ENCODE measurements around the gene GPHN. TPM values are rescaled to one million over a fixed set of nuclear protein-coding genes. Genes with fewer than 3 reads are reported as not detected.
"Not testable (repeated sequence)": the region's sequence is repeated elsewhere in the genome, so short reads cannot be mapped to it uniquely, and the experiment has no call there.

Gene GPHN
- total RNA-seq, 2 experiments from 2014 or later: 16.0 to 17.6 TPM

DNA sequence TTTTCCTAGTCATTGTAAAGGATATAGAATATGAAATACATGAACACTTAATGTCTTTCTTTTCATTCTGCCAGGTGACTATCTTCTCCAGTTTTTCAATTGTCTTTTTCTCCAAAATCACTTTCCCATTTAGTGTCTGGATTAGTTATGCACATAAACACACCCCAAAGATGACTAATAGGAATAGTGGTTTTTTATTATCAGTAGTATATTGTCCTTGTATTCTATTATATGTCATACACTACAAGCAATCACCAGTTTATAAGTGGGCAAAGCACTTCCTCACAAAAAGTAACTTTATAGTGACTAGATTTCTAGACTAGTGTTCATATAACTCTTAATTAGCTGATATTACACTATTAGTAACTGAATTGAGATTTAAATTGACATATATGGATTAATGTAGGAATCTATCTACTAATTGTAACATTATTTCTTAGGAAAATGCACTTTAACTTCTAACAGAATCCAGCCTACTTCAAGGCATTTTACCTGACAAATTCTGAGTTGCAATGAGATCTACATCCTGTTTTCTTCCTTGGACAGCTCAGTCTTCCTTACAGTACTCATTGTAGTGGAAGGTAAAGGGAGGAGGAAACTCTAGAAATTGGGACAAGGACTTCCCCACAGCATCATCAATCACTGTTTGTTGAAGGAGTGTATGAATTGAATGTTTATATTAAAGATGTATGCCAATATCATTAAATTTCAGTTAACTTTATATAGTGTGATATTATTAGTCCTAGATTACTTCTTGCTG is 495.2 kb downstream of the GPHN start:
- ATAC-seq (ENCODE audit: low read depth) (no peak), DNase-seq (no peak)
- no peak overlapping the region for H3K4me3 Mint-ChIP-seq
- peaks cover 3% of the 10 kb centered on the region for H3K4me1 Mint-ChIP-seq
- H3K27me3 Mint-ChIP-seq: no peaks in the 10 kb centered on the region
- H3K9me3 Mint-ChIP-seq: no peaks in the 10 kb centered on the region
- POLR2A ChIA-PET: no interaction called here
- peaks cover 12% of the 10 kb centered on the region for H3K36me3 Mint-ChIP-seq
- no peak overlapping the region for H3K27ac Mint-ChIP-seq

DNA sequence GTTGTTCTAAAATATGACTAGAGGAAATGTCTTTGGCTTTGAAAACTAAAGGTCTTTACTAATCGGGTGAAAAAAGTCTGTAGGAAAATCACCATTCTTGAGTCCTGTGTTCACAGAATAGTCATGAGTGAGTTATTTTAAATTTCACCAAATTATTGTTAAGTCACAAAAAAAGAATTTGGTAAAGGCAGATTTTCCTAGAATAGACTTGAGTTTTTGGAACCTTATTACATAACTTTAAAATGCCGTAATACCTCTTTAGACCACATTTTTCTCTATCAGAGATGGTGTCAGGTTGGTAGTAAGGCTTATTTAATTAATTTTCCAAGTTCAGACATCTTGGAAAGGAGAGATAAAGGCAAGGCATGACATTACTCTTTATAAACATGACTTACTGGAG is 496.6 kb downstream of the GPHN start:
- Mint-ChIP-seq H3K36me3 (peaks cover 10% of the 10 kb centered on the region), H3K9me3 (peaks cover 1% of the 10 kb centered on the region), H3K27ac (no peak overlapping the region), H3K4me1 (peaks cover 3% of the 10 kb centered on the region), H3K4me3 (no peak overlapping the region), H3K27me3 (no peaks in the 10 kb centered on the region)
- DNase-seq (no peak), ATAC-seq (ENCODE audit: low read depth) (no peak)
- POLR2A ChIA-PET: no interaction called here

DNA sequence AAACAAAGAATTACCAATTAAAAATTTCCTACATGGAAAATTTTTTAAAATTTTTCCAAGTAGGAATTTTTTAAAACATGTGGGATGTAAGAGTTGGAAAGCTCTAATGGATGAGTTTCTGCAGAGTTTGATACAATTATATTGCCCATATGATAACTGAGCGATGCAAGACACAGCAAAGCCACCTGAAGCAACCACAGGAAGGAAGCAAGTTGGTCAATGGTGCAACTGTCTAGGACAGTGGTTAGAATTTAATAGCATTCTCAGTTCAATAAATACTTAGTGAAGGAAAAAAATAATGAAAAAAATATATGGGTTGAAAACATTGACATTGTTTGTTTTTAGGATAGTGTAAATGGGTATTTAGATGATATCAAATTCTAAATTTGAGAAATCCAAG is 502.7 kb downstream of the GPHN start:
- peaks cover 8% of the 10 kb centered on the region for H3K36me3 Mint-ChIP-seq
- no peak overlapping the region for H3K27ac Mint-ChIP-seq
- ATAC-seq (ENCODE audit: low read depth) (no peak), DNase-seq (no peak)
- H3K27me3 Mint-ChIP-seq: no peaks in the 10 kb centered on the region
- peaks cover 1% of the 10 kb centered on the region for H3K9me3 Mint-ChIP-seq
- POLR2A ChIA-PET: interaction anchor here (0.7 kb wide), 1 partner anchor 37 kb away, joined by 3 read pairs; no protein-coding TSS in a partner anchor
- H3K4me1 Mint-ChIP-seq: peaks cover 2% of the 10 kb centered on the region
- no peak overlapping the region for H3K4me3 Mint-ChIP-seq

DNA sequence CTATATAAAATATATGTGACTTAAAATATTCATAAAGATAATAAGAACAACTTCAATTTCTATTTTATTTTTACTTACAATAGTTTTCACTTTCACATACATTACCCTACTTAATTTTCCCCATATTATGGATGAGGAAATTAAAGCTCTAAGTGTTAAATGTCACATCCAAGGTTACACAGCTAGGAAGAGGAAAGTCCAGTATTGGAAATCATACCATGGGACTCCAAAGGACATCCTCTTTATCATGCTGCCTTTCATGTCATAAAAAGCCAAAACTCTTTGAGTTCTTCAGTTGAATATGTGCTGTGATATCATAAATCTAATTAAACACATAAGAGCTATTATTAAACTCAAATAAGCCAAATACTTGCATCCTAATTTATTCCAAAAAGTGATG is 508.9 kb downstream of the GPHN start:
- H3K9me3 Mint-ChIP-seq: no peaks in the 10 kb centered on the region
- POLR2A ChIA-PET: no interaction called here
- ATAC-seq (ENCODE audit: low read depth): no peak
- no peak overlapping the region for H3K4me3 Mint-ChIP-seq
- H3K36me3 Mint-ChIP-seq: peaks cover 1% of the 10 kb centered on the region
- no peak overlapping the region for H3K27ac Mint-ChIP-seq
- H3K27me3 Mint-ChIP-seq: no peaks in the 10 kb centered on the region
- DNase-seq: no peak
- no peaks in the 10 kb centered on the region for H3K4me1 Mint-ChIP-seq

DNA sequence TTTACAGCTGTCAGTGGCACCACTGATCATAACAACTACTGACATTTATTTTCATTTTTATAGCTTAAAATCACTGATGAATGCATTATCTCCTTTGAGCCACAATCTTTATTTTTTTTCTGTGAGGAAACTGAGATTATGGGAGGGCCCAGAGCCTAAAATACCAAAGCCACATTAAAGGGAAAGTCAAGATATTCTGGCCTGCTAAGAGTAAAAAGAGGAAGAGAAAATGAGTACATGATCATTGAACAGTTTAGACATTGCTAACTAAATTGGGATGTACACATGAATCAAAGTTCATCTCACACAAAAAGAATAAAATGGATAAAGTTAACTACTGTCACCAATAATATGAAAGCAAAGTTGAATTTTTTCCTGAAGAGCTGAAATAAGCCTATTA is 510.8 kb downstream of the GPHN start:
- peaks cover 5% of the 10 kb centered on the region for H3K36me3 Mint-ChIP-seq
- ATAC-seq (ENCODE audit: low read depth) (no peak), DNase-seq (no peak)
- no peaks in the 10 kb centered on the region for H3K27me3 Mint-ChIP-seq
- no peaks in the 10 kb centered on the region for H3K9me3 Mint-ChIP-seq
- H3K4me3 Mint-ChIP-seq: no peak overlapping the region
- H3K27ac Mint-ChIP-seq: no peak overlapping the region
- POLR2A ChIA-PET: no interaction called here
- no peaks in the 10 kb centered on the region for H3K4me1 Mint-ChIP-seq

DNA sequence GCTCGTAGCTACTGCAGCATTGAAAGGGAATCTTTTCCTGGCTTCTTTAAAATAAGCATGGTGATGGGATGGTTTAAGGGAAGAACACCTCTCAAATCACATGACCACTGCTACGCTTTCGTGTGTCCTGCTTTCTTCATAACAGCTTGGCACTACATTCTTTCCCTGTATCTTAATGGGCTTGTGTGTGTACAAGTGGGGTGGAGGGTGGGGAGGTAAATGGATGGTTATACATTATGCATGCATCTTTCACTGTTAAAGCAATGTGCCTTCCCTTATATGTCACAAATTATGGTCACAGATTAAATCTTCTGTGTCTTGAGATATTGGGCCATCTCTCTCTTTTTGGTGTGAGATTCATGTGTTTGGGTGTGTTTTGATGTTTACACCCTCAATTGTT is 511.8 kb downstream of the GPHN start:
- DNase-seq: no peak
- no peaks in the 10 kb centered on the region for H3K27me3 Mint-ChIP-seq
- H3K27ac Mint-ChIP-seq: no peak overlapping the region
- ATAC-seq (ENCODE audit: low read depth): no peak
- H3K36me3 Mint-ChIP-seq: peaks cover 9% of the 10 kb centered on the region
- H3K4me1 Mint-ChIP-seq: no peaks in the 10 kb centered on the region
- no peak overlapping the region for H3K4me3 Mint-ChIP-seq
- POLR2A ChIA-PET: no interaction called here
- H3K9me3 Mint-ChIP-seq: peaks cover 5% of the 10 kb centered on the region

DNA sequence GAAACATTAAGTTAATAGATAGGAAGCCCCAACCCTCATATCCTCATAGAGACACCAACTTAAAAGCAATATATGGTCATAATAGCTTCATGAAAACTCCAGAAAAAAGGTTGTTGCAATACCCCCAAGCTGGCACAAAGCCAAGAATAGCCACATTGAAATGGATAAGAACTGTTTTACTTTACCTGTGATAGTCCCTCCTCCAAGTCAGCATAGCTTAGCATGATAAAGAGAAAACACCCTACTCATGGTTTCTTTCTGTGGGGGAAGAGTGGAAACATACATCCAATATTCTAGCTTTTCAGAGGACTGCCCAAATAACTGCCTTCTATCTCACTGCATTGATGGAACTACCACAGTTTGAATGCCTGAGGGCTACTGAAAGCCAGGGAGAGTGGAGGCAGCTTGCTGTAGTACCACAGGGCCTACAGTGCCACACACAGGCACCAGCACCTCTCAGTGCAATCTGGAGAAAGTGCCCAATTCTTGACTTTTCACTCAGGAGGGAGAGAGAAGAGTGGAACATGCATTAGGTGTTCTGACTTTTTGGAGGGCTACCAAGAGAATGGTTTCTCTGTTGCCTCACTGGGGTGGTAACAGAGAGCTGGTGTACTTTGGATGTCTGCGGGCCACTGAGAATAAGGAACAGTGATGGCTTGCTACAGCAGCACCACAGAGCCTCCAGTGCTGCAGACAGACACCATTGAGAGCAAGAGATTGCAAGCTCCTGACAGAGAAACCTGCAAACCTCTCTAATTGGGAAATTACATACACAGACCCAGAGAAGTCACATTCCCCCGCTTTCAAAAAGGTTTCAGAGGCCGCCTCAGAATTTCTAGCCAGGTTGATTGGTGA is 524.2 kb downstream of the GPHN start:
- POLR2A ChIA-PET: no interaction called here
- DNase-seq (no peak), ATAC-seq (ENCODE audit: low read depth) (no peak)
- Mint-ChIP-seq H3K27me3 (no peaks in the 10 kb centered on the region), H3K36me3 (peaks cover 19% of the 10 kb centered on the region), H3K9me3 (peaks cover 12% of the 10 kb centered on the region), H3K27ac (no peak overlapping the region), H3K4me1 (no peaks in the 10 kb centered on the region), H3K4me3 (no peak overlapping the region)

DNA sequence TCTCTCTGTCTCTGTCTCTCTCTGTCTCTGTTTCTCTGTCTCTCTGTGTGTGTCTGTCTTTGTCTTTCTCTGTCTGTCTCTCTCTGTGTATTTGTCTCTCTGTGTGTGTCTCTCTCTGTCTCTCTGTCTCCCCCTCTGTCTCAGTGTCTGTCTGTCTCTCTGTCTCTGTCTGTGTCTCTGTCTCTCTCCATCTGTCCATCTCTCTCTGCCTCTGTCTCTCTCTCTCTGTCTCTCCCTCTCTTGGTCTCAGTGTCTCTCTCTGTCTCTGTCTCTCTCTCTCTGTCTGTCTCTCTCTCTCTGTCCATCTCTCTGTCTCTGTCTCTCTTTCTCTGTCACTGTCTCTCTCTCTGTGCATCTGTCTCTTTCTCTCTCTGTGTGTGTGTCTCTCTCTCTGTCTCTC is 537.5 kb downstream of the GPHN start:
- Mint-ChIP-seq H3K4me3 (no peak overlapping the region), H3K4me1 (no peaks in the 10 kb centered on the region), H3K9me3 (peaks cover 3% of the 10 kb centered on the region), H3K27ac (no peak overlapping the region), H3K27me3 (no peaks in the 10 kb centered on the region), H3K36me3 (peaks cover 18% of the 10 kb centered on the region)
- DNase-seq (no peak), ATAC-seq (ENCODE audit: low read depth) (no peak)
- POLR2A ChIA-PET: no interaction called here

DNA sequence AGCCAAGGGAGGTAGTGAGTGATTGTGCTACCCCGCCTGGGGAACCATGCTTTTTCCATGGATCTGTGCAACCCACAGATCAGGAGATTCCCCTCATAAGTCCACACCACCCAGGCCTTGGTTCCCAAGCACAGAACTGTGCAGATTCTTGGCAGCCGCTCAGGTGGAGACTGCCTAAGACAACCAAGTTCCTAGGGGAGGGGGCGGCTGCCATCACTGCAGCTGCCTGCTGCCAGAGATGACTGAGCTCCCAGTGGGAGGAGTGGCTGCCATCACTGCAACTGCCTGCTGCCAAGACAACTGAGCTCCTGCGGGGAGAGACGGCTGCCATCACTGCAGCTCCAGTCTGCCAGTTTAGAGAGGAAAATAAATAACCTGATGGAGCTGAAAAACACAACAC is 542.9 kb downstream of the GPHN start:
- H3K4me1 Mint-ChIP-seq: no peaks in the 10 kb centered on the region
- DNase-seq (no peak), ATAC-seq (ENCODE audit: low read depth) (no peak)
- H3K27me3 Mint-ChIP-seq: no peaks in the 10 kb centered on the region
- H3K9me3 Mint-ChIP-seq: peaks cover 26% of the 10 kb centered on the region
- POLR2A ChIA-PET: no interaction called here
- H3K27ac Mint-ChIP-seq: no peak overlapping the region
- H3K36me3 Mint-ChIP-seq: peaks cover 12% of the 10 kb centered on the region
- no peak overlapping the region for H3K4me3 Mint-ChIP-seq

DNA sequence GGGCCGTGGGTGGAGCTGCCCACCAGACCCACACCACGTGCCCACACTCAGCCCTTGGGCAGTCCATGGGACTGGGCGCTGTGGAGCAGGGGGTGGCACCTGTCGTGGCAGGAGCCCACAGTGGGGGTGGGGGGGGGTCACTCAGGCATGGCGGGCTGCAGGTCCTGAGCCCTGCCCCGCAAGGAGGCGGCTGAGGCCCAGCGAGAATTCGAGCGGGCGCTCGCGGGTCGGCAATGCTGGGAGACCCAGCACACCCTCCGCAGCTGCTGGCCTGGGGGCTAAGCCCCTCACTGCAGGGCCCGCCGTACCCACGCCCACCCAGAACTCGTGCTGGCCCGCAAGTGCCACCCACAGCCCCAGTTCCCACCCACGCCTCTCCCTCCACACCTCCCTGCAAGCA is 548.7 kb downstream of the GPHN start:
- H3K4me3 Mint-ChIP-seq: no peak overlapping the region
- H3K36me3 Mint-ChIP-seq: peaks cover 7% of the 10 kb centered on the region
- no peak for DNase-seq
- H3K27me3 Mint-ChIP-seq: no peaks in the 10 kb centered on the region
- H3K9me3 Mint-ChIP-seq: peaks cover 24% of the 10 kb centered on the region
- no peaks in the 10 kb centered on the region for H3K4me1 Mint-ChIP-seq
- H3K27ac Mint-ChIP-seq: no peak overlapping the region
- POLR2A ChIA-PET: no interaction called here
- no peak for ATAC-seq (ENCODE audit: low read depth)

DNA sequence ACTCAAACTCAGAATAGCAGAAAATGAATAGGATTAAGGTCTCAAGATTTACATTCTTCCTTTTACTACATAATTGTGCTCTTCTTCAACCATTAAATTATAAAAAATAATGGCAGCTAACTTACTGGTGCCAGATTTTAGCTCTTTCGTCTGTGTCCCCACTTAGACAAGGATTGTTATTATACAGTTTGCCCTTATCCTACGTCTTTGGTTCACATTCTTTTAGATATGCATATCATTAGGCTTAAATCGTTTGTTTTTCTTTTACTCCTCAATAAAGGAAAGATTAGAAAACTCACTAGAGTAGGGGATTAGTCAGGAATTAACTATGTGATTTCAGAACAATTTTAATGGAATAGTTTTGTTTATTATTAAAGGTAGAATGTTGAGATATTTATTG is 551.6 kb downstream of the GPHN start:
- H3K27ac Mint-ChIP-seq: no peak overlapping the region
- H3K27me3 Mint-ChIP-seq: no peaks in the 10 kb centered on the region
- no peaks in the 10 kb centered on the region for H3K4me1 Mint-ChIP-seq
- H3K9me3 Mint-ChIP-seq: peaks cover 7% of the 10 kb centered on the region
- DNase-seq (no peak), ATAC-seq (ENCODE audit: low read depth) (no peak)
- POLR2A ChIA-PET: no interaction called here
- H3K4me3 Mint-ChIP-seq: no peak overlapping the region
- H3K36me3 Mint-ChIP-seq: peaks cover 7% of the 10 kb centered on the region

DNA sequence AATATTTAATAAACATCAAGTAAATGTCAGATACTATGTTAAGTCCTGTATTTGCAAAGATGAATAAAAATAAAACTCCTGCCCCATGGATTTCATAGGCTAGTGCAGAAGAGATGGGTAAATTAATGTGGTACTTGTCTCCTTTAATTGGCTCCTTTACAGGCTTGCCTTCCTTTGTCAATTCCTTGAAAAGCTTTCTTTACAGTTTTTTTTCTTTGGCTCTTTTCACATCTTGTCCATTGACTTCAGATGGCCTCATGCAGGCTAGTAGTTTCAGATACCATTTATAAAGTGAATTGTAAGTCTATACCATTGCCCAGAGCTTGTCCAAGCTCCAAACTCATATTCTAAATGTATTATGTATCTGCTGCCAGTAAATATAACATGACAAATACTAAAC is 552.6 kb downstream of the GPHN start:
- Mint-ChIP-seq H3K4me1 (no peaks in the 10 kb centered on the region), H3K36me3 (peaks cover 7% of the 10 kb centered on the region), H3K27me3 (no peaks in the 10 kb centered on the region), H3K27ac (no peak overlapping the region), H3K4me3 (no peak overlapping the region), H3K9me3 (peaks cover 9% of the 10 kb centered on the region)
- POLR2A ChIA-PET: no interaction called here
- ATAC-seq (ENCODE audit: low read depth) (no peak), DNase-seq (no peak)

DNA sequence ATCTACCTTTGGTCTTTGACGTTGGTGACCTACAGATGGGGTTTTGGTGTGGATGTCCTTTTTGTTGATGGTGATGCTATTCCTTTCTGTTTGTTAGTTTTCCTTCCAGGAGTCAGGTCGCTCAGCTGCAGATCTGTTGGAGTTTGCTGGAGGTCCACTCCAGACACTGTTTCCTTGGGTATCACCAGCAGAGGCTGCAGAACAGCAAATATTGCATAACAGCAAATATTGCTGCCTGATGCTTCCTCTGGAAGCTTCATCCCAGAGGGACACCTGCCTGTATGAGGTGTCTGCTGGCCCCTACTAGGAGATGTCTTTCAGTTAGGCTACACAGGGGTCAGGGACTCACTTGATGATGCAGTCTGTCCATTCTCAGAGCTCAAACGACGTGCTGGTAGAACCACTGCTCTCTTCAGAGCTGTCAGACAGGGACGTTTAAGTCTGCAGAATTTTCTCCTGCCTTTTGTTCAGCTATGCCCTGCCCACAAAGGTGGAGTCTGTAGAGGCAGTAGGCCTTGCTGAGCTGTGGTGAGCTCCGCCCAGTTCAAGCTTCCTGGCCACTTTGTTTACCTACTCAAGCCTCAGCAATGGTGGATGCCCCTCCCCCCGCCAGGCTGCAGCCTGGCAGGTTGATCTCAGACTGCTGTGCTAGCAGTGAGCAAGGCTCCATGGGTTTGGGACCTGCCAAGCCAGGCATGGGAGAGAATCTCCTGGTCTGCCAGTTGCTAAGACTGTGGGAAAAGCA is 559.3 kb downstream of the GPHN start:
- DNase-seq; H3K4me1 Mint-ChIP-seq; H3K4me3 Mint-ChIP-seq; ATAC-seq (ENCODE audit: low read depth); POLR2A ChIA-PET; H3K27me3 Mint-ChIP-seq; H3K27ac Mint-ChIP-seq: not testable (repeated sequence)
- Mint-ChIP-seq H3K36me3 (peaks cover 10% of the 10 kb centered on the region), H3K9me3 (peaks cover 11% of the 10 kb centered on the region)
